Mononuclear cell (primary cell): Measurements from ENCODE around the gene RASD1. TPM values are rescaled to one million over a fixed set of nuclear protein-coding genes. Genes with fewer than 3 reads are reported as not detected.

Experiments used
- H3K27me3 ChIP-seq: 2 replicates; pipeline ENCODE4 v1.6.0; 2011; ENCODE audit warnings: low read length, control low read depth; ENCODE audit not compliant: insufficient read depth
- H3K4me1 ChIP-seq: 2 replicates; pipeline ENCODE4 v1.5.1; 2011; ENCODE audit warnings: mild to moderate bottlenecking, low read length, control low read depth; ENCODE audit not compliant: insufficient read depth
- H3K4me3 ChIP-seq: 2 replicates; pipeline ENCODE4 v1.5.1; 2011; ENCODE audit warnings: mild to moderate bottlenecking, low read length, moderate library complexity
- H3K9me3 ChIP-seq: 2 replicates; pipeline ENCODE4 v1.5.1; 2011; ENCODE audit warnings: low read depth, mild to moderate bottlenecking, control low read depth, low read length
- total RNA-seq: library from RNA; depleted of rRNA; stranded (reverse); fragments of >200 nt; gene quantifications from one replicate; pipeline ENCODE4 v1.2.3, GENCODE V29; 2012

The RASD1 gene, protein sequence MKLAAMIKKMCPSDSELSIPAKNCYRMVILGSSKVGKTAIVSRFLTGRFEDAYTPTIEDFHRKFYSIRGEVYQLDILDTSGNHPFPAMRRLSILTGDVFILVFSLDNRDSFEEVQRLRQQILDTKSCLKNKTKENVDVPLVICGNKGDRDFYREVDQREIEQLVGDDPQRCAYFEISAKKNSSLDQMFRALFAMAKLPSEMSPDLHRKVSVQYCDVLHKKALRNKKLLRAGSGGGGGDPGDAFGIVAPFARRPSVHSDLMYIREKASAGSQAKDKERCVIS
- total RNA-seq = 1.6 TPM

DNA sequence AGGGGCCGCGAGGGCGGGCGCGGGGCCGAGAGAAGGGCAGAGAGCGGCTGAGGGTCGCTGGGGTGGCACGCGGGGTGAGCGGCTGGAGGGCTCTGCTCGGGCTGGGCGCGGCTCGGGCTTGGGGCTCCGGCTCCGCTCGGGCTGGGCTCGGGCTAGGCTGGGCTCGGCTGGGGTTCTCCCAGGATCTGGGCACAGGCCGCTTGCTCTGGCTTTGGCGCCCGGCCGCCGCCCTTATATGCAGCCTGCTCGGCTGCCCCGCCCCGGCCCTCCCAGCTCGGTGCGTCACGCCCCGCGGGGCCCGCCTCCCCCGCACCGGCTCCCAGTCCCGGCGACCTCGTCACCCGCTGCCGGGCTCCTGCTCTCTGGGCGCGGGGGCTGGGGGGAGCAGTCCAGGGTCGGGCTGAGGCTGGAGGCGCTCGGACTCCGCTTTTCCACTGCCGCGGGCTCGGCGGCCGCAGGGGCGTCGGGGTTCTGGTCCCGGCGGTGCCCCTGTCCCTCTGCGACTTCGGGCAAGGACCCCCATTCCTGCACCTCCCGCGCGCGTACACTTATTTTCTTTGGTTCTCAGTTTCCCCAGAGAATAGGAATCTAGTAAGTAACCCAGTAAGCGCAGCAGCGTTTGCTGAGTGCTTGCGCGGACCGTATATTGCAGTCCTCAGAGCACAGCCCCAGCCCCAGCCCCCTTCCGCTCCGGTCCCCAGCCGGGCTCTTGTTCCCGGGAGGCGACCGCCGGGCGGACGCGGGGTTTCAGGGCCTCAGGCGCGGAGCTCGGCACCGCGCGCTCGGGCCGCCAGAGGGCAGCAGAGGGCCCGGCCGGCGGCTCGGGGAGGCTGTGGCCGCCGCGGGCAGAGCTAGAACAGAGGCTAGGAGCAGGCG lies at the start of gene RASD1:
Gene RASD1, minus strand, starts transcription at position 207 of the 876 bp plus-strand sequence. CDS start 214 bp downstream, outside the sequence.
- Histone ChIP-seq H3K4me3 (peak within 1 kb of the TSS; percentile 47), H3K4me1 (peaks cover 21% of the 10 kb centered on the region), H3K27me3 (peaks cover 14% of the 10 kb centered on the region), H3K9me3 (no peaks in the 10 kb centered on the region)

DNA sequence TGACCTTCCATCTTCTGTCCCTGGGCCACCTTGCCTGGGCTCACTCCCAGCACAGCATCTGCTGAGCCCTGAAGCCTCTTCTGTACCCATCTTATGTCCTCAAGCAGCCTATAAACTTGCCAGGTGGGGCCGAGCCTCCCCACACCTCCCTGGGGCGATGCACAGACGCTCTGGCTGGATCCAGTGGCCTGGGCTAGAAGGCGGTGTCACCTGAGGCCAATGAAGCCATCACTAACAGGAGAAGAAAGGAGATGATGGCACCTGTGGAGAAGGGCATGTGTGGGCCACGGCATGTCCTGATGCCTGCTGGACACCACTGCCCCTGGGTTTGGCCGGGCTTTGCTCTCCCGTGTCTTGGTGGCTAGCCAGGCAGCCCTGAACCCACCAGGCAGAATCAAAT lies 49.8 kb upstream of the RASD1 start:
- Histone ChIP-seq H3K4me1 (no peaks in the 10 kb centered on the region), H3K27me3 (no peaks in the 10 kb centered on the region), H3K9me3 (no peaks in the 10 kb centered on the region), H3K4me3 (no peak overlapping the region)

DNA sequence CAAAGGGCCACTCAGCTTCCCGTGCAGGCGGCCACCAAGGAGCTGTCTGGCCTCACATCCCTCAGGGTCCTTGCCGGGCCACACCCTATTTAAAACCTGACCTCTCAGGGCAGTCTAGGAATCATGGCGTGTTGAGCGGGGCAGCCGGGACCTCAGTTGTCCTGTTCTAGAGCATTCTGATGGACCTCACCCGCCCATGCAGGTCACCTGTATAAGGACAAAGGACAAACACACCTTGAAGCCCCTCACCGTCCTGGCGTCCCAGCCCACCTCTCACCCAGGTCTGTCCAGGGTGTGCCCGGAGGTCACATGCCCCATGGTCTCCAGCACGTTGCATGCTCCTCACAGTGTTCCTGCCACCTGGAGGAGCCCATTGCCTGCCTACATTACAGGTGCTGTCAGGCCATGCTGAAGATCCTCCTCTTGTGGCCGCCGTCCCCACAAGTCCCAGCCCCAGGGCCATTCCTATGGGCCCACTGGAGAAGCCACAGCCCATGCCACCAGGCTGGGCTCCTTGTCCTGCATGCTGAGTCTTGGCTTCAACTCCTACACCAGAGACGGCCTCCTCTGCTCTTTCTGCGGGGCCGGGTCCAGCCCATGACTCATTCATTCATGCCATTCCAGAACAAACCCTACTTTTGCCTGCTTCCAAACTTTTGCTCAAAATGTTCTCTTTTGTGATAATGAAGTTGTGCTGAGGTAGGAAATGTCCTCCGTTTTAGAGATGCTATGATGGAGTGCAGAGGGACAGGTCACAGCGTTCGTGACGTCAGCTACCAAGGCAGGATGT lies 49.0 kb upstream of the RASD1 start:
- Histone ChIP-seq H3K4me3 (no peak overlapping the region), H3K9me3 (no peaks in the 10 kb centered on the region), H3K4me1 (no peaks in the 10 kb centered on the region), H3K27me3 (no peaks in the 10 kb centered on the region)

DNA sequence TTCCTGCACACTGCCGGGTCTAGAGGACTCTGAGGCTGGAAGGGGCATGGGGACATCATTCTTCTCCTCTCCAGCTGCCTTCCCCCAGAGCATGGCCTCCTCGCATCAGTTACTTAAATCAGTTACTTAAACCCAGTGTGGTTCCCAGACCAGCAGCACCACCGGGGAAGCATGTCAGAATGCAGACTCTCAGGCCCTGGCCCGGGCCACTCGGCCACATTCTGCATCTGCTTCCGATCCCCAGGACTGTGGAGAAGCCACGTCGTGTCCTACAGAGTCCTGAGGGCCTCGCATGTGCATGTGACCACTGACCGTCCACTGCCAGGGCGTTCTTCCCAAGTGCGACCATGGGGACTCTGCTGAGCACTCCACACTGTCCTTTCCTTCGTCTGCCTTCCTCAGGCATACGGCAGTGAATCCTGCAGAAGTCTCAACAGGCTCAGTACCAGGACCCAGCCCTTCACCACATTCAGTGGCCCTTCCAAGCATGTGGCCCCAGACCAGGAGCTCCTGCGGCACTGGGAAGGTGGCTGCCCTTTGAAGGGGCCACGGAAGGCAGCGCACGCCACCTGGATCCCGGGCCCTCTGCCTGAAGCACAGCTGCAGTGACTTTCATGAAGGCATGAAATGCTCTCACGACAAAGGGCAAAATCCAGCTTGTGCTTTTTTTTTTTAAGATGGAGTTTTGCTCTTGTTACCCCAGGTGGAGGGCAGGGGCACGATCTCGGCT lies 46.9 kb upstream of the RASD1 start:
- no peaks in the 10 kb centered on the region for H3K9me3 ChIP-seq
- no peaks in the 10 kb centered on the region for H3K27me3 ChIP-seq
- no peaks in the 10 kb centered on the region for H3K4me1 ChIP-seq
- H3K4me3 ChIP-seq = no peak overlapping the region

DNA sequence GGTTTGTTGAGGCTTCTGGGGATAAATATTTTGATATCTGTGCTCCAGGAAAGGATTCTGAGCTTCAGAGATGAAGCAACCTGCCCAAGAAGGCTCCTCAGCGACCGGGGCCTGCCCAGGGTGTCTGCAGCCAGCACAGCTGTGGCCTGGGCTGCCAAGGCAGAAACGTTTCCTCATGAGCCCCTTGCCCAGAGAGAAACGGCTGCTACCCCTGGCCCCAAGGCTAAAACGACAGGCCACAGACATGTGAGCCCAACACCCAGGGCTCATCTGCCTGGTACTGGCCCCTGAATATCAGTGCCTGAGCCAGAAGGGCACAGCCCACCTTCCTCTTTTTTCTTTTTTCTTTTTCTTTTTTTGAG lies 45.4 kb upstream of the RASD1 start:
- no peaks in the 10 kb centered on the region for H3K27me3 ChIP-seq

DNA sequence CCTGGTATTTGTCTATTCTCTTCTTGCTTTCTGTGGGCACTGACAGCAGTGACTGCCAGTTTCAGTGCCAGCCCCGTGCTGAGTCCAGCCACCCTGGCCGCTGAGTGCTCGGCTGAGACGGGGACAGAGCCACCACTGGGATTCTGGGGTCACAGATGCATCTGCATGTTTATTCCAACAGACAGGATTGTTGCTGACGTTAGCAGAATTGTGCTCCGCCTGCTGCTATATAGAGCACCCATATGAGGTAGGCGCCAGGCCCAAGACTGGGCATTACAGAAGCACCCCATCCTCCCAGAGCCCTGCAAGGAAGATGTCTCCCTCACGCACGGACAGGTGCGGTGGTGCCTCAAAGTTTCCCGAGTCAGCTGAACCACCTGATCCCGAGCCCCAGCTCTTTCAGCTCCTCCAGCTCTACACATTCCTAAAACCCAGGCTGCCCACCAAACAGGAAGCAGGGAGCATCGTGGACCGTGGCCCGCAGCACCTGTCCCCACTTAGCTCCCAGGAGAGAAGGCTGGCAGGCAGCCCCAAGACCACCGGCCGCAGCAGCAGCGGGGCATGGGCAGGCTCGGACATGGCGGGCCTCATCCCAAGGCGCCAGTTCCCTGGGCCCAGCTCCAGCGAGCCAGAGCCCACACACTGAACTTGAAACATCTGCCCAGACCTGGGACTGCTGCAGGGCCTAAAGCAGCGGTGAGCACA lies 44.9 kb upstream of the RASD1 start:
- Histone ChIP-seq H3K4me3 (no peak overlapping the region), H3K27me3 (no peaks in the 10 kb centered on the region), H3K4me1 (no peaks in the 10 kb centered on the region), H3K9me3 (no peaks in the 10 kb centered on the region)

More for the DNA sequence above, 45.4 kb upstream of the RASD1 start:
- no peak overlapping the region for H3K4me3 ChIP-seq
- H3K4me1 ChIP-seq = no peaks in the 10 kb centered on the region
- no peaks in the 10 kb centered on the region for H3K9me3 ChIP-seq

DNA sequence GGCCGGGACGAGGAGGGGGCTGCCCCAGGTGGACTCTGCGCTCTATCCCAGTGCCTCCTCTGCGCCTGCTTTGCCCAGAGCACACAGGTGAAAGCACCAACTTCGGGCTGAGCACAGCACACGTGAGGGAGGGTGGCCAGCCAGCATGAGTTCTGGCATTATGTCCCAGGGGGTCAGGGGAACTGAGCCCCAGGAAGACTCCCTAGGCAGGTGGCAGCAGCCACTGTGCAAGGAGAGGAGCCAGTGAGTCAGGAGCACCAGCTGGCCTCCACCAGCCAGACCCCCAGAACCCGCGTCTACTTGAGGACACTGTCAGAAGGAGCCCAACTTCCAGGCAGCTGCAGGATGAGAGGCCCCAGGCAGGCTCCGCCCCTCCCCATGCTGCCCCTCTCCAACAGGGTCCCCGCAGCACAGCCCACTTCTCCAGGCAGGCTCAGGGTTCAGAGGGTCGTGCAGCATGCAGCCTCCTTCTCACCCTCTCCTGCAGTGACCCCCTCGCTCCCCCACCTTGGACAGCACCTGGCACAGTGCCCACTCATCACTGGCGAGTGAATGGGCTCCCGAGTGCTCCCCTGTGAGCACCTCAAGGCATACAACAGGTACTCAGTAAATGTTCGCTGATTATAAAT lies 44.2 kb upstream of the RASD1 start:
- Histone ChIP-seq H3K9me3 (no peaks in the 10 kb centered on the region), H3K4me3 (no peak overlapping the region)

DNA sequence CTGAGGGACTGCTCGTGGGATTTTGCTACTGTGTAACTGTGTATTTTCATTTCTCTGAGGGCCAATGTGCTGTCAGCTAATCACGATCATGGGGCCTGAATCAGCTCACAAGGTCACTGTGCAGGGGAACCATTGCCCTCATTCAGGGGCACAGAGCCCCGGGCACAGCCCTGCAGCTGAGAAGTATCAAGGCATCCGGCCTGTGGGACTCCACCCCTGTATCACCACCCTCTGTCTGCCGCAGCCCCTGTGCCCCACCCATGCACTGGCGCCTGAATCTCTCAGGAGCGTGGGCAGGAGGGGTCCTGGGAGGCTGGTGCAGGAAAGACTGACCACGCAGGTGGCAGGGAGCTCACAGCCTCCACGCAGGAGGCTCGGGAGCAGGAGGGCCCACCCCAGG lies 43.4 kb upstream of the RASD1 start:
- Histone ChIP-seq H3K4me3 (no peak overlapping the region), H3K4me1 (no peaks in the 10 kb centered on the region), H3K9me3 (no peaks in the 10 kb centered on the region), H3K27me3 (no peaks in the 10 kb centered on the region)

More for the DNA sequence above, 44.2 kb upstream of the RASD1 start:
- no peaks in the 10 kb centered on the region for H3K4me1 ChIP-seq
- H3K27me3 ChIP-seq = no peaks in the 10 kb centered on the region

DNA sequence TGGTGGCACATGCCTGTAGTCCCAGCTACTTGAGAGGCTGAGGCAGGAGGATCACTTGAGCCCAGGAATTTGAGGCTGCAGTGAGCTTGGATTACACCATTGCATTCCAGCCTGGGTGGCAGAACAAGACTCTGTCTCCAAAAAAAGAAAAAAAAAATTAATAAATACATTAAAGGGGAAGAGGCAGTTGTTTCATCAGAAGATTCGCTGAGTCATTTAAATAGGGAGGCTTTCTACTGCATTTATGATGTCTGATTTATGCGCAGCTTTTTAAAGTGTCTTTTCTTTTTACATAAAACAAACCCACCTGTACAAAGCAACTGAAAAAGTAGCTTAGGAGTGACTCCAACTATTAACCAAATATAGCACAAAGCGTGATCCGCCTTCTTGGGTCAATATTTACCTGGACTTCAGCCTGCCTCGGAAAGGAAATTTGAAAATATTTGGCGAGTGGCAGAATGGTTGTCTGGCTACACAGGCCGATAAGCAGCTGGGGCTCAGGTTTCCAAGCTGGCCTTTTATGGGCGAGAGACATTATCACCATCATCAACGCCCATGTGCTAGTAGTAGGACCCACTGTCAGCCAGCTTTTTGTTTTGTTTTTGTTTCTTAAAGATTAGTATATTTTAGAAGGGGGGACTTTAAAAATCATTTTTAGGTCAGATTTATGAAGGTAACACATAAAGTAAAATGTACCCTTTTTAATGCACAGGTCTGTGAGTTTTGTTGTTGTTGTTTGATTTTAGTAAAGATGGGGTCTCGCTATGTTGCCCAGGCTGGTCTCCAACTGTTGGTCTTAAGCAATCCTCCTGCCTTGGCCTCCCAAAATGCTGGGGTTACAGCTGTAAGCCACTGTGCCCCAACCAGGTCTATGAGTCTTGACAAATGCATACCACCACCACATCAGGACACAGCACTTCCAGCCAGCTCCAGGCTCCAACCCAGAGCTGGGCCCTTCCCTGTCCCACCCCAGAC lies 42.5 kb upstream of the RASD1 start:
- no peaks in the 10 kb centered on the region for H3K9me3 ChIP-seq
- no peaks in the 10 kb centered on the region for H3K27me3 ChIP-seq
- H3K4me3 ChIP-seq = no peak overlapping the region
- H3K4me1 ChIP-seq = no peaks in the 10 kb centered on the region

DNA sequence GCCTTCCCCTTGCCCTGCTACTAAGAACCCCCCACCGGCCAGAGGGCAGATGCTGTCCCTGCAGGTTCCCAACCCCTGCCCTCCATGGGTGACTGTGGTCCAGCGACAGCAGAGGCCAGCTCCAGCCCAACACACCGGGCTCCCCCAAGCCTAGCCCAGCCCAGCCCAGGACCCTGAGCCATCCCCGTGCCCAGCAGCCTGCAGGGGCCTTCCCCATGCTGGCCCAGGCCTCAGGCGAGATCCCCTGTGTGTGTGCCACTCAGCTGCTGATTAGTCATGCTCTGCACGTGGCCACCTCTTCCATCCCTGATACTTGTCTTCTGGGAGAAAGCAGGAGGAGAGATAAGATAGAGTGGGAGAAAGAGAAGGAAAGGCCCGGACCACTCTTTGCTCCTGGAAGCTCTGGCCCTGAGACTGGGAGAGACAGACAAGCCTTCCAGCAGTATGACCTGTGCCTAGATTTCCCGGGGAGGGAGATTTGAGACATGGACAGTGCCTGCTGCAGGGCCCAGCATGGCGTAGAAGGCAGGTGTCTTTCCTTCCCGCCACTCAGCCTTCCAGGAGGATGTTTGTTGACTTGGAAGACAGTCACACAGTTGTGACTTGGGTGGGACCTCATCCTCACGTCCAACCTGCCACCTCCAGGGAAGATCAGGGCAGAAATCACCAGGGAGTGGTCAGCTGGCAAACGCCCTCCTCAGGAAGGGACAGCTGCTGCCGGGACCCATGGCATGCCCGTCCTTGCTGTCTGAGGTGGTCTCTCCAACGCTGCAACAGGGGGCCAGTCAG lies 41.3 kb upstream of the RASD1 start:
- Histone ChIP-seq H3K4me1 (no peaks in the 10 kb centered on the region), H3K9me3 (no peaks in the 10 kb centered on the region), H3K27me3 (no peaks in the 10 kb centered on the region), H3K4me3 (no peak overlapping the region)

DNA sequence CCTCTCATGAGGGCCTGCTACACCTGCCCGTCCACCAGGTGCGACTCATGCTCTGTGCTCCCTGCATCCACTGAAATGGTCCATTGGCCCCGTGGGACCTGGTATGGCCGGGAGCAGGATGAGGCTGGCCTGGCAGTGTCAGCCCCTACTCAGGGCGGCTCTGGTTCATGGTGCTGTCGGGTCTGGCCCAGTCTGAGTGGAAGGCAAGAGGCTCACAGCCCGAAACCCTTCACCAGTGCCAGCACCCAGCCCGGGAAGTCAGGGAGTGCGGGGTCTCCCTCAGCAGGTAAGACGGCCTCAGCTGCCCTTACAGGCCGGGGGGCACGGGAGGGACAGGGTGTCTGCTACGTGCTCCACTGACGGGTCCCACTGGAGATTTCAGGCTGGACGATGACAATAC lies 40.5 kb upstream of the RASD1 start:
- Histone ChIP-seq H3K9me3 (no peaks in the 10 kb centered on the region), H3K4me1 (no peaks in the 10 kb centered on the region), H3K27me3 (no peaks in the 10 kb centered on the region), H3K4me3 (no peak overlapping the region)

DNA sequence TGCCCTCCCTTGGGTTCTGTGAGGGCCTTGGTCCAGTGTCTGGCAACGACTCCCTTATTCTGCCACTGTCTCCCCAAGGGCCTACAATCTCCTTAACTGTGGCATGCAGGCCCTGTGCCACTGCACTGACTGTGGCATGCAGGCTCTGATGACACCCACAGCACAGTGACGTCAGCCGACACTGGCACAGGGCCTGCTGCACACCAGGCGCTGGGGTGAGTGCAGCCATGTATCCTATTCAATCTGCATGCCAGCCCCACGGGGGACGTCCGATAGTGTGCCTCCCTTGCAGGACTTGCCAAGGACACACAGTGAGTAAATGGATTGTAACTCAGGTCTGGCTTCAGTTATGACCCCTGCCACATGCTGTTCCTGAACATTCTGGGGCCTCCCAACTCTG lies 39.8 kb upstream of the RASD1 start:
- no peaks in the 10 kb centered on the region for H3K4me1 ChIP-seq
- no peak overlapping the region for H3K4me3 ChIP-seq
- H3K9me3 ChIP-seq = no peaks in the 10 kb centered on the region
- H3K27me3 ChIP-seq = no peaks in the 10 kb centered on the region
